Measurements from ENCODE around the gene GET4. TPM values are rescaled to one million over a fixed set of nuclear protein-coding genes. Genes with fewer than 3 reads are reported as not detected.
"Not testable (repeated sequence)": the region's sequence is repeated elsewhere in the genome, so short reads cannot be mapped to it uniquely, and the experiment has no call there.

The GET4 gene
- total RNA-seq, 1 experiment from 2014 or later = 22.0 TPM

- no peak overlapping the region for H3K27ac ChIP-seq
- H3K9me3 ChIP-seq (replicated peaks) = no peaks in the 10 kb centered on the region
Measured at GRCh38 chr7:935164-935873, 59.0 kb downstream of the GET4 start.

GRCh38 chr7:935874-936385 lies 59.6 kb downstream of the GET4 start:
- no peak for DNase-seq
- Histone ChIP-seq H3K27ac (no peak overlapping the region), H3K4me3 (no peak overlapping the region), H3K4me1 (no peaks in the 10 kb centered on the region), H3K9me3 (replicated peaks) (no peaks in the 10 kb centered on the region), H3K27me3 (no peaks in the 10 kb centered on the region), H3K36me3 (no peaks in the 10 kb centered on the region)

More at GRCh38 chr7:935164-935873, 59.0 kb downstream of the GET4 start:
- no peak for DNase-seq
- Histone ChIP-seq H3K27me3 (no peaks in the 10 kb centered on the region), H3K4me1 (no peaks in the 10 kb centered on the region), H3K36me3 (no peaks in the 10 kb centered on the region), H3K4me3 (no peak overlapping the region)

- H3K4me1 ChIP-seq = no peaks in the 10 kb centered on the region
- H3K27me3 ChIP-seq = no peaks in the 10 kb centered on the region
- no peaks in the 10 kb centered on the region for H3K36me3 ChIP-seq
- H3K27ac ChIP-seq = no peak overlapping the region
- H3K4me3 ChIP-seq = no peak overlapping the region
- DNase-seq = no peak
- no peaks in the 10 kb centered on the region for H3K9me3 ChIP-seq (replicated peaks)
Measured at GRCh38 chr7:936386-937054, 60.2 kb downstream of the GET4 start.

- no peaks in the 10 kb centered on the region for H3K27me3 ChIP-seq
- no peak for DNase-seq
Measured at GRCh38 chr7:937856-938484, 61.6 kb downstream of the GET4 start.

GRCh38 chr7:938546-939185 lies 62.3 kb downstream of the GET4 start:
- Histone ChIP-seq H3K36me3 (no peaks in the 10 kb centered on the region), H3K9me3 (replicated peaks) (no peaks in the 10 kb centered on the region), H3K4me1 (no peaks in the 10 kb centered on the region), H3K27me3 (no peaks in the 10 kb centered on the region), H3K4me3 (no peak overlapping the region), H3K27ac (no peak overlapping the region)
- no peak for DNase-seq

More at GRCh38 chr7:937856-938484, 61.6 kb downstream of the GET4 start:
- H3K9me3 ChIP-seq (replicated peaks) = no peaks in the 10 kb centered on the region
- H3K4me3 ChIP-seq = no peak overlapping the region
- H3K27ac ChIP-seq = no peak overlapping the region
- no peaks in the 10 kb centered on the region for H3K4me1 ChIP-seq
- H3K36me3 ChIP-seq = no peaks in the 10 kb centered on the region

- H3K9me3 ChIP-seq (replicated peaks) = no peaks in the 10 kb centered on the region
- no peaks in the 10 kb centered on the region for H3K27me3 ChIP-seq
- no peaks in the 10 kb centered on the region for H3K36me3 ChIP-seq
- no peaks in the 10 kb centered on the region for H3K4me1 ChIP-seq
- DNase-seq = no peak
- no peak overlapping the region for H3K4me3 ChIP-seq
- no peak overlapping the region for H3K27ac ChIP-seq
Measured at GRCh38 chr7:939843-940242, 63.5 kb downstream of the GET4 start.

- H3K36me3 ChIP-seq = no peaks in the 10 kb centered on the region
- H3K4me3 ChIP-seq = no peak overlapping the region
- H3K27me3 ChIP-seq = no peaks in the 10 kb centered on the region
- no peak overlapping the region for H3K27ac ChIP-seq
- no peak for DNase-seq
- H3K4me1 ChIP-seq = no peaks in the 10 kb centered on the region
- H3K9me3 ChIP-seq (replicated peaks) = no peaks in the 10 kb centered on the region
Measured at GRCh38 chr7:940599-941408, 64.5 kb downstream of the GET4 start.

GRCh38 chr7:943793-944192 lies 67.4 kb downstream of the GET4 start:
- not testable (repeated sequence) for DNase-seq; H3K4me1 ChIP-seq; H3K36me3 ChIP-seq; H3K27ac ChIP-seq; H3K27me3 ChIP-seq; H3K9me3 ChIP-seq (replicated peaks); H3K4me3 ChIP-seq

GRCh38 chr7:944744-945143 lies 68.4 kb downstream of the GET4 start:
- Histone ChIP-seq H3K4me1 (no peaks in the 10 kb centered on the region), H3K27me3 (no peaks in the 10 kb centered on the region), H3K27ac (no peak overlapping the region), H3K4me3 (no peak overlapping the region), H3K9me3 (replicated peaks) (no peaks in the 10 kb centered on the region), H3K36me3 (no peaks in the 10 kb centered on the region)
- no peak for DNase-seq

- no peaks in the 10 kb centered on the region for H3K27me3 ChIP-seq
- no peak for DNase-seq
- H3K27ac ChIP-seq = no peak overlapping the region
- no peaks in the 10 kb centered on the region for H3K4me1 ChIP-seq
- H3K4me3 ChIP-seq = no peak overlapping the region
- H3K36me3 ChIP-seq = no peaks in the 10 kb centered on the region
- no peaks in the 10 kb centered on the region for H3K9me3 ChIP-seq (replicated peaks)
Measured at GRCh38 chr7:945147-945555, 68.8 kb downstream of the GET4 start.

GRCh38 chr7:945556-946255 lies 69.4 kb downstream of the GET4 start:
- Histone ChIP-seq H3K4me1 (no peaks in the 10 kb centered on the region), H3K4me3 (no peak overlapping the region), H3K9me3 (replicated peaks) (no peaks in the 10 kb centered on the region), H3K36me3 (no peaks in the 10 kb centered on the region), H3K27me3 (no peaks in the 10 kb centered on the region), H3K27ac (no peak overlapping the region)
- no peak for DNase-seq
